ENCODE data around the gene FBLN7.

Gene FBLN7

GRCh38 chr2:112140205-112140802 is 2.1 kb downstream of the FBLN7 start:
- Mint-ChIP-seq H3K9me3 (no peaks in the 10 kb centered on the region), H3K4me3 (peak overlapping the region; percentile 83), H3K27ac (no peak overlapping the region)

DNA sequence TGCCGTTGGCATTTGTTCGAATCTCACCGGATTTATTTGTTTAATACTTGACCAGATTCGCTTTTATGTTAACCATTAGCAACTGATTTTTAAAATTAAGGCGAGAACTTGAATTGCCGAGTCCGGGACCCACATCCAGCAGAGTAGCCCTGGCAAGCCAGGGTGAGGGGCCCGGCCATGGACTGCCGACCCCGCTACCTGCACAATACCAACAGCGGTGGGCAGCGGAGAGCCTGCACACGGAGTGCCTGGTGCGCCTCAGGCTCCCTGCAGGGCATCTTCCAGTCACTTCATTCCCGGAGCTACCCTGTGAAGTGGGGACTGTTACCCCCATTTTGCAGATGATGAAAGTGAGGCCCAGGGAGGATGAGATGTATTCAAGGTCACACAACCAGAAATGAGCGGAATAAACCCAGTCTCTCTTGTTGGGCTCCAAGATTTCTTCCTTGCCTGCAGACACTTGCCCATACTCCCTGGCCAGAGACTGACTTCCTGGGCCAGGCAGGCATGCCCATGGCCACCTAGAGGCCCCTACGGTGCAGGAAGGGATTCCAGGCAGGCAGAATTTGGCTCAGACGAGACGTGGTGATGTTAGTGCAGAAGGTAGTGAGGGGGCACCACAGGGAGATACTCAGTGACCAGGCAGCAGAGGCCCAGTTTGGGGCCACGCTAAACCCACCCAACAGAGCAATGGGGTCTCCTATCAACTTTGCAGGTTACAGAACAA is 2.9 kb downstream of the FBLN7 start:
- no peak for DNase-seq
- Mint-ChIP-seq H3K27me3 (ENCODE audit: low read depth, poor library complexity) (peaks cover 16% of the 10 kb centered on the region), H3K4me3 (peak overlapping the region; percentile 83), H3K27ac (no peak overlapping the region), H3K36me3 (ENCODE audit: low read depth) (peaks cover 29% of the 10 kb centered on the region), H3K9me3 (no peaks in the 10 kb centered on the region), H3K4me1 (peaks cover 34% of the 10 kb centered on the region)
- no peak for TF ChIP-seq CTCF (IDR thresholded peaks at IDR 0.05)

More at GRCh38 chr2:112140205-112140802, 2.1 kb downstream of the FBLN7 start:
- DNase-seq = peak; percentile 17
- Mint-ChIP-seq H3K27me3 (ENCODE audit: low read depth, poor library complexity) (peaks cover 24% of the 10 kb centered on the region), H3K36me3 (ENCODE audit: low read depth) (peaks cover 27% of the 10 kb centered on the region), H3K4me1 (peaks cover 40% of the 10 kb centered on the region)
- TF ChIP-seq CTCF (IDR thresholded peaks at IDR 0.05) = no peak

GRCh38 chr2:112141626-112142007 is 3.4 kb downstream of the FBLN7 start:
- no peak for TF ChIP-seq CTCF (IDR thresholded peaks at IDR 0.05)
- no peak overlapping the region for H3K27ac Mint-ChIP-seq
- peaks cover 11% of the 10 kb centered on the region for H3K27me3 Mint-ChIP-seq (ENCODE audit: low read depth, poor library complexity)
- peaks cover 32% of the 10 kb centered on the region for H3K36me3 Mint-ChIP-seq (ENCODE audit: low read depth)
- no peak for DNase-seq
- H3K9me3 Mint-ChIP-seq = no peaks in the 10 kb centered on the region
- H3K4me1 Mint-ChIP-seq = peaks cover 29% of the 10 kb centered on the region
- no peak overlapping the region for H3K4me3 Mint-ChIP-seq

DNA sequence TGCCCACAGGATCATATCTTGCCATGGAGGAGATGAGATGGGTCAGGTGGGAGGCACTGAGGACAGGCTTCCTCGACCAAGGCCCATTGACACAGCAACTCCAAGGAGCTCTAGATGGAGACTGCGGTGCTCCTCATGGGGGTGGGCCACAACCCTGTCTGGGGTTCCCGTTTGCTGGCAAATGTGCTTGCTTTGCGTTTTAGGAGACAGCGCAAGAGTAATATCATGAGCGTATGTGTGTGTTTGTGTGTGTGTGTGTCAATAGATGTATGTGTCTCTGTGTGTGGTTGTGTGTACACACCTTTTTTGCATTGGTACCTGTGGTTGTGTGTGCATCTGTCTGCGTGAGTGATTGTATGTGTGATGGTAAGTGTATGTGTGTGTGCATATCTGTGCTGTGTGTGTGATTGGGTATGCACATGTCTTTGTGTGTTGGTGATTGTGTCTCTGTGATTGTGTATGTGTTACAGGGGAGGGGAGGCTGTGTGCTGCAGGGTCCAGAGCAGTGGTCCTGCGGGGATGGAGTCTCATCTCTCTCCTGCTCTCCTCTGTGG is 4.4 kb downstream of the FBLN7 start:
- DNase-seq = no peak
- Mint-ChIP-seq H3K27me3 (ENCODE audit: low read depth, poor library complexity) (peaks cover 6% of the 10 kb centered on the region), H3K9me3 (no peaks in the 10 kb centered on the region), H3K4me3 (no peak overlapping the region), H3K4me1 (peaks cover 36% of the 10 kb centered on the region), H3K36me3 (ENCODE audit: low read depth) (peaks cover 41% of the 10 kb centered on the region), H3K27ac (no peak overlapping the region)
- TF ChIP-seq CTCF (IDR thresholded peaks at IDR 0.05) = no peak

GRCh38 chr2:112143150-112143549 is 5.0 kb downstream of the FBLN7 start:
- no peak for TF ChIP-seq CTCF (IDR thresholded peaks at IDR 0.05)
- DNase-seq = no peak
- no peak overlapping the region for H3K27ac Mint-ChIP-seq
- H3K4me1 Mint-ChIP-seq = peaks cover 39% of the 10 kb centered on the region
- H3K36me3 Mint-ChIP-seq (ENCODE audit: low read depth) = peaks cover 47% of the 10 kb centered on the region
- H3K9me3 Mint-ChIP-seq = no peaks in the 10 kb centered on the region
- peaks cover 8% of the 10 kb centered on the region for H3K27me3 Mint-ChIP-seq (ENCODE audit: low read depth, poor library complexity)
- no peak overlapping the region for H3K4me3 Mint-ChIP-seq

Data from nephron progenitor cell (in vitro differentiated cells).